Measurements from ENCODE around the gene IPO13.

IPO13 gene

GRCh38 chr1:43931711-43932660, 14.8 kb upstream of the IPO13 start:
- no peaks in the 10 kb centered on the region for H3K9me3 Mint-ChIP-seq
- H3K27ac Mint-ChIP-seq = no peak overlapping the region
- no peak for TF ChIP-seq CTCF (IDR thresholded peaks at IDR 0.05)
- peaks cover 16% of the 10 kb centered on the region for H3K4me1 Mint-ChIP-seq
- H3K36me3 Mint-ChIP-seq (ENCODE audit: low read depth) = peaks cover 15% of the 10 kb centered on the region
- peaks cover 41% of the 10 kb centered on the region for H3K27me3 Mint-ChIP-seq (ENCODE audit: low read depth, poor library complexity)
- no peak for DNase-seq
- no peak overlapping the region for H3K4me3 Mint-ChIP-seq

GRCh38 chr1:43932786-43933385, 13.9 kb upstream of the IPO13 start:
- TF ChIP-seq CTCF (IDR thresholded peaks at IDR 0.05) = no peak
- DNase-seq = peak; percentile 16
- Mint-ChIP-seq H3K27me3 (ENCODE audit: low read depth, poor library complexity) (peaks cover 50% of the 10 kb centered on the region), H3K9me3 (no peaks in the 10 kb centered on the region), H3K27ac (no peak overlapping the region), H3K36me3 (ENCODE audit: low read depth) (peaks cover 8% of the 10 kb centered on the region), H3K4me3 (peak overlapping the region; percentile 84), H3K4me1 (peaks cover 16% of the 10 kb centered on the region)

GRCh38 chr1:43933386-43934100, 13.2 kb upstream of the IPO13 start, which contains the start of gene ARTN:
ARTN (plus strand) TSS chr1:43933801; CDS start chr1:43935657, 1,856 bp downstream.
- no peaks in the 10 kb centered on the region for H3K9me3 Mint-ChIP-seq
- TF ChIP-seq CTCF (IDR thresholded peaks at IDR 0.05) = no peak
- H3K36me3 Mint-ChIP-seq (ENCODE audit: low read depth) = peaks cover 6% of the 10 kb centered on the region
- peak; percentile 73 for DNase-seq
- peak within 1 kb of the TSS; percentile 84 for H3K4me3 Mint-ChIP-seq
- H3K27ac Mint-ChIP-seq = no peak within 1 kb of the TSS
- peaks cover 16% of the 10 kb centered on the region for H3K4me1 Mint-ChIP-seq
- H3K27me3 Mint-ChIP-seq (ENCODE audit: low read depth, poor library complexity) = peaks cover 56% of the 10 kb centered on the region

- peak; percentile 82 for DNase-seq
These were observed 12.4 kb upstream of the IPO13 start for GRCh38 chr1:43934101-43934985.

More at GRCh38 chr1:43934101-43934985, 12.4 kb upstream of the IPO13 start:
- Mint-ChIP-seq H3K27ac (no peak overlapping the region), H3K27me3 (ENCODE audit: low read depth, poor library complexity) (peaks cover 64% of the 10 kb centered on the region), H3K4me1 (peaks cover 16% of the 10 kb centered on the region), H3K9me3 (no peaks in the 10 kb centered on the region), H3K4me3 (peak overlapping the region; percentile 84), H3K36me3 (ENCODE audit: low read depth) (peaks cover 5% of the 10 kb centered on the region)
- peak; percentile 87 for TF ChIP-seq CTCF (IDR thresholded peaks at IDR 0.05)
